Adipocyte (in vitro differentiated cells): ENCODE data around the gene RBM17.
A peak's percentile ranks its signal among the peaks of the same experiment; 100 is the strongest.
"Not testable (repeated sequence)": the region's sequence is repeated elsewhere in the genome, so short reads cannot be mapped to it uniquely, and the experiment has no call there.

ENCODE experiments used
- DNase-seq: peaks from one replicate; pipeline ENCODE4 v3.0.0-alpha.2; 2015; ENCODE audit warnings: low read depth
- H3K27me3 ChIP-seq: replicated peaks from 2 replicates; pipeline ENCODE4 v1.7.0; 2013; ENCODE audit warnings: mild to moderate bottlenecking, low read length, moderate library complexity; ENCODE audit not compliant: control insufficient read depth, insufficient read depth
- H3K36me3 ChIP-seq: 2 replicates; pipeline ENCODE4 v1.7.0; 2013; ENCODE audit warnings: low read length, mild to moderate bottlenecking, moderate library complexity; ENCODE audit not compliant: control insufficient read depth, insufficient read depth, severe bottlenecking
- H3K4me1 ChIP-seq: 2 replicates; pipeline ENCODE4 v1.7.0; 2013; ENCODE audit warnings: mild to moderate bottlenecking, low read length, moderate library complexity; ENCODE audit not compliant: control insufficient read depth, insufficient read depth
- H3K4me3 ChIP-seq: 2 replicates; pipeline ENCODE4 v1.7.0; 2013; ENCODE audit warnings: mild to moderate bottlenecking, low read length, moderate library complexity
- H3K9ac ChIP-seq: 2 replicates; pipeline ENCODE4 v1.7.0; 2013; ENCODE audit warnings: mild to moderate bottlenecking, low read length, moderate library complexity
- H3K9me3 ChIP-seq: 2 replicates; pipeline ENCODE4 v1.7.0; 2013; ENCODE audit warnings: mild to moderate bottlenecking, low read length, moderate library complexity; ENCODE audit not compliant: control insufficient read depth

RBM17 gene

GRCh38 chr10:6115824-6116350, 27.1 kb downstream of the RBM17 start:
- DNase-seq = peak; percentile 36
- Histone ChIP-seq H3K4me1 (peaks cover 26% of the 10 kb centered on the region), H3K4me3 (no peak overlapping the region), H3K27me3 (no peaks in the 10 kb centered on the region), H3K9me3 (no peaks in the 10 kb centered on the region), H3K36me3 (peaks cover 53% of the 10 kb centered on the region), H3K9ac (no peak overlapping the region)

GRCh38 chr10:6116806-6117205, 28.0 kb downstream of the RBM17 start:
- no peak overlapping the region for H3K4me3 ChIP-seq
- peaks cover 29% of the 10 kb centered on the region for H3K4me1 ChIP-seq
- no peaks in the 10 kb centered on the region for H3K27me3 ChIP-seq
- no peak overlapping the region for H3K9ac ChIP-seq
- no peaks in the 10 kb centered on the region for H3K9me3 ChIP-seq
- DNase-seq = no peak
- peaks cover 47% of the 10 kb centered on the region for H3K36me3 ChIP-seq

- no peak overlapping the region for H3K4me3 ChIP-seq
- peaks cover 29% of the 10 kb centered on the region for H3K4me1 ChIP-seq
- H3K9ac ChIP-seq = no peak overlapping the region
- peaks cover 38% of the 10 kb centered on the region for H3K36me3 ChIP-seq
- H3K9me3 ChIP-seq = no peaks in the 10 kb centered on the region
- DNase-seq = no peak
- no peaks in the 10 kb centered on the region for H3K27me3 ChIP-seq
Measured at GRCh38 chr10:6117711-6118110, 28.9 kb downstream of the RBM17 start.

- no peak for DNase-seq
- Histone ChIP-seq H3K9me3 (no peaks in the 10 kb centered on the region), H3K4me3 (no peak overlapping the region), H3K4me1 (peaks cover 25% of the 10 kb centered on the region), H3K36me3 (peaks cover 21% of the 10 kb centered on the region), H3K9ac (no peak overlapping the region), H3K27me3 (no peaks in the 10 kb centered on the region)
Measured at GRCh38 chr10:6119423-6119822, 30.6 kb downstream of the RBM17 start.

GRCh38 chr10:6119962-6120361, 31.1 kb downstream of the RBM17 start:
- H3K4me3 ChIP-seq = no peak overlapping the region
- no peaks in the 10 kb centered on the region for H3K9me3 ChIP-seq
- H3K4me1 ChIP-seq = peaks cover 25% of the 10 kb centered on the region
- H3K9ac ChIP-seq = no peak overlapping the region
- no peak for DNase-seq
- peaks cover 19% of the 10 kb centered on the region for H3K36me3 ChIP-seq
- H3K27me3 ChIP-seq = no peaks in the 10 kb centered on the region

GRCh38 chr10:6120691-6121090, 31.9 kb downstream of the RBM17 start:
- Histone ChIP-seq H3K4me3 (no peak overlapping the region), H3K9ac (no peak overlapping the region), H3K4me1 (peaks cover 21% of the 10 kb centered on the region), H3K27me3 (no peaks in the 10 kb centered on the region), H3K36me3 (peaks cover 15% of the 10 kb centered on the region), H3K9me3 (no peaks in the 10 kb centered on the region)
- DNase-seq = no peak

- no peak overlapping the region for H3K9ac ChIP-seq
- no peaks in the 10 kb centered on the region for H3K27me3 ChIP-seq
- DNase-seq = no peak
- H3K4me3 ChIP-seq = no peak overlapping the region
- H3K9me3 ChIP-seq = no peaks in the 10 kb centered on the region
- H3K4me1 ChIP-seq = peaks cover 16% of the 10 kb centered on the region
- H3K36me3 ChIP-seq = peaks cover 10% of the 10 kb centered on the region
Measured at GRCh38 chr10:6121146-6121545, 32.3 kb downstream of the RBM17 start.

- Histone ChIP-seq H3K4me1 (peaks cover 17% of the 10 kb centered on the region), H3K9me3 (no peaks in the 10 kb centered on the region), H3K4me3 (no peak overlapping the region), H3K36me3 (no peaks in the 10 kb centered on the region), H3K27me3 (peaks cover 4% of the 10 kb centered on the region), H3K9ac (no peak overlapping the region)
- no peak for DNase-seq
Measured at GRCh38 chr10:6123532-6123931, 34.7 kb downstream of the RBM17 start.

- peak; percentile 20 for DNase-seq
- Histone ChIP-seq H3K27me3 (peaks cover 4% of the 10 kb centered on the region), H3K4me3 (no peak overlapping the region), H3K4me1 (peaks cover 25% of the 10 kb centered on the region), H3K9me3 (no peaks in the 10 kb centered on the region), H3K9ac (peak overlapping the region; percentile 7), H3K36me3 (no peaks in the 10 kb centered on the region)
Measured at GRCh38 chr10:6124666-6125065, 35.8 kb downstream of the RBM17 start.

GRCh38 chr10:6127461-6127860, 38.6 kb downstream of the RBM17 start:
- H3K9ac ChIP-seq, H3K9me3 ChIP-seq, DNase-seq, H3K4me3 ChIP-seq, H3K36me3 ChIP-seq: not testable (repeated sequence)
- Histone ChIP-seq H3K4me1 (peaks cover 25% of the 10 kb centered on the region), H3K27me3 (peaks cover 11% of the 10 kb centered on the region)

GRCh38 chr10:6128087-6128486, 39.3 kb downstream of the RBM17 start:
- Histone ChIP-seq H3K36me3 (no peaks in the 10 kb centered on the region), H3K4me1 (peaks cover 25% of the 10 kb centered on the region), H3K9me3 (no peaks in the 10 kb centered on the region), H3K9ac (no peak overlapping the region), H3K4me3 (no peak overlapping the region), H3K27me3 (peaks cover 11% of the 10 kb centered on the region)
- DNase-seq = no peak

- no peak overlapping the region for H3K9ac ChIP-seq
- H3K27me3 ChIP-seq = peaks cover 13% of the 10 kb centered on the region
- no peaks in the 10 kb centered on the region for H3K36me3 ChIP-seq
- peak overlapping the region; percentile 3 for H3K4me3 ChIP-seq
- no peaks in the 10 kb centered on the region for H3K9me3 ChIP-seq
- peaks cover 25% of the 10 kb centered on the region for H3K4me1 ChIP-seq
- peak; percentile 23 for DNase-seq
Measured at GRCh38 chr10:6128591-6129251, 39.9 kb downstream of the RBM17 start.
